Esophagus muscularis mucosa (tissue), 4 donors: Measurements from ENCODE around the gene SLC7A8. TPM values are rescaled to one million over a fixed set of nuclear protein-coding genes. Genes with fewer than 3 reads are reported as not detected.
A peak's percentile ranks its signal among the peaks of the same experiment; 100 is the strongest.

Experiments
- DNase-seq: peaks from one replicate; pipeline ENCODE4 v3.0.0-alpha.2; 2017; ENCODE audit errors: extremely low spot score
- H3K27ac ChIP-seq, 4 donors: fragments of 200-600 bp; sonication (generic); replicated peaks in 1 of 4; 1 replicate in 3 of 4; 2 replicates in 1 of 4; pipeline ENCODE4 v1.5.1; 2016 to 2019; ENCODE audit warnings: mild to moderate bottlenecking in 1 of 4
- H3K27me3 ChIP-seq, 4 donors: fragments of 200-600 bp; sonication (generic); one replicate each; pipeline versions ENCODE4 v1.5.1 to v1.6.0; 2016 to 2019
- H3K36me3 ChIP-seq, 4 donors: fragments of 200-600 bp; sonication (generic); one replicate each; pipeline ENCODE4 v1.5.1; 2016 to 2019
- H3K4me1 ChIP-seq, 4 donors: fragments of 200-600 bp; sonication (generic); one replicate each; pipeline ENCODE4 v1.5.1; 2016 to 2019
- H3K4me3 ChIP-seq, 4 donors: fragments of 200-600 bp; sonication (generic); 1 replicate in 2 of 4; 2 replicates in 2 of 4; pipeline ENCODE4 v1.5.1; 2016 to 2019; ENCODE audit warnings: mild to moderate bottlenecking in 4 of 4, moderate library complexity in 1 of 4
- H3K9me3 ChIP-seq, 4 donors: fragments of 200-600 bp; sonication (generic); 1 replicate in 3 of 4; 2 replicates in 1 of 4; pipeline ENCODE4 v1.5.1; 2016 to 2019
- CTCF ChIP-seq, 3 experiments: fragments of 200-600 bp in 2 of 3; fragments of 450-650 bp in 1 of 3; sonication (generic) in 2 of 3; IDR thresholded peaks; one replicate each; pipeline ENCODE4 v1.5.1; 2017 to 2019; ENCODE audit warnings: antibody characterized with exemption in 3 of 3, mild to moderate bottlenecking in 2 of 3, moderate library complexity in 1 of 3
- EP300 ChIP-seq: sonication (generic); formaldehyde crosslinking; IDR thresholded peaks from one replicate; pipeline ENCODE4 v1.6.1; 2017; ENCODE audit warnings: antibody characterized with exemption
- POLR2A ChIP-seq: fragments of 450-650 bp; IDR thresholded peaks from one replicate; pipeline ENCODE4 v1.6.1; 2017; ENCODE audit warnings: antibody characterized with exemption, moderate library complexity, mild to moderate bottlenecking, low read depth
- POLR2AphosphoS5 ChIP-seq, 2 donors: sonication (generic); formaldehyde crosslinking; IDR thresholded peaks; one replicate each; pipeline ENCODE4 v1.6.1; 2017; ENCODE audit warnings: antibody characterized with exemption in 2 of 2
- WGBS: methylation state at CpG from one replicate; pipeline ENCODE4 v1.1.5; 2018; 5-methylcytosine and 5-hydroxymethylcytosine counted together
- intact Hi-C: fragments of 100-400 bp; cut with DNase I; formaldehyde crosslinking; loops from one replicate; pipeline ENCODE4 v1.15.1; 2023
- total RNA-seq, 4 donors: library from RNA; depleted of rRNA; stranded (reverse); fragments of >200 nt; gene quantifications; one replicate each; pipeline versions ENCODE4 v1.1.0 to v1.2.1, GENCODE V29; 2016

SLC7A8 gene
- total RNA-seq, 4 donors from 2014 or later: 19.5 to 48.3 (median 32.5) TPM

- H3K36me3 ChIP-seq: peaks cover 0 to 7% (median 2%) of the 10 kb centered on the region in 4 donors
- 38% methylated on average over 3 of the region's 3 CpGs for WGBS
- DNase-seq: no peak
- intact Hi-C loops: no loop called here
- H3K27ac ChIP-seq: peak overlapping the region in 1 of 4 donors; percentile 74
- H3K4me1 ChIP-seq: peaks cover 22 to 58% (median 55%) of the 10 kb centered on the region in 4 donors
- TF ChIP-seq CTCF (IDR thresholded peaks at IDR 0.05) (no peak), POLR2AphosphoS5 (IDR thresholded peaks at IDR 0.05) (no peak), EP300 (no peak), POLR2A (no peak)
- no peaks in the 10 kb centered on the region for H3K9me3 ChIP-seq
- no peaks in the 10 kb centered on the region for H3K27me3 ChIP-seq
- H3K4me3 ChIP-seq: no peak overlapping the region
These were observed 10.9 kb downstream of the SLC7A8 start for GRCh38 chr14:23172574-23172973.

GRCh38 chr14:23172096-23172495 lies 11.4 kb downstream of the SLC7A8 start:
- no peak overlapping the region for H3K27ac ChIP-seq
- no peak overlapping the region for H3K4me3 ChIP-seq
- intact Hi-C loops: no loop called here
- H3K27me3 ChIP-seq: no peaks in the 10 kb centered on the region
- no peak for TF ChIP-seq EP300
- TF ChIP-seq POLR2A: no peak
- no peak for TF ChIP-seq POLR2AphosphoS5 (IDR thresholded peaks at IDR 0.05)
- no peak for TF ChIP-seq CTCF (IDR thresholded peaks at IDR 0.05)
- no peaks in the 10 kb centered on the region for H3K9me3 ChIP-seq
- DNase-seq: no peak
- 100% methylated on average over 5 of the region's 5 CpGs for WGBS
- peaks cover 22 to 58% (median 53%) of the 10 kb centered on the region in 4 donors for H3K4me1 ChIP-seq
- peaks cover 0 to 7% (median 4%) of the 10 kb centered on the region in 4 donors for H3K36me3 ChIP-seq

GRCh38 chr14:23171222-23171975 lies 12.1 kb downstream of the SLC7A8 start:
- WGBS: 82% methylated on average over 8 of the region's 8 CpGs

GRCh38 chr14:23169622-23170021 lies 13.8 kb downstream of the SLC7A8 start:
- peaks cover 21 to 41% (median 32%) of the 10 kb centered on the region in 4 donors for H3K4me1 ChIP-seq
- H3K9me3 ChIP-seq: no peaks in the 10 kb centered on the region
- peaks cover 6 to 32% (median 26%) of the 10 kb centered on the region in 4 donors for H3K36me3 ChIP-seq
- TF ChIP-seq POLR2A (no peak), POLR2AphosphoS5 (IDR thresholded peaks at IDR 0.05) (no peak)
- no peaks in the 10 kb centered on the region for H3K27me3 ChIP-seq
- H3K4me3 ChIP-seq: no peak overlapping the region
- intact Hi-C loops: no loop called here
- WGBS: 98% methylated on average over 6 of the region's 6 CpGs
- DNase-seq: no peak
- H3K27ac ChIP-seq: no peak overlapping the region

More at GRCh38 chr14:23171222-23171975, 12.1 kb downstream of the SLC7A8 start:
- peaks cover 0 to 14% (median 10%) of the 10 kb centered on the region in 4 donors for H3K36me3 ChIP-seq
- H3K27ac ChIP-seq: no peak overlapping the region
- H3K9me3 ChIP-seq: no peaks in the 10 kb centered on the region
- no peak for DNase-seq
- H3K27me3 ChIP-seq: no peaks in the 10 kb centered on the region
- intact Hi-C loops: no loop called here
- H3K4me1 ChIP-seq: peaks cover 22 to 59% (median 49%) of the 10 kb centered on the region in 4 donors
- TF ChIP-seq CTCF (IDR thresholded peaks at IDR 0.05) (no peak), POLR2AphosphoS5 (IDR thresholded peaks at IDR 0.05) (no peak), EP300 (no peak), POLR2A (no peak)
- no peak overlapping the region for H3K4me3 ChIP-seq

- no peaks in the 10 kb centered on the region for H3K9me3 ChIP-seq
- H3K27me3 ChIP-seq: no peaks in the 10 kb centered on the region
- TF ChIP-seq CTCF (IDR thresholded peaks at IDR 0.05) (no peak), POLR2A (no peak), POLR2AphosphoS5 (IDR thresholded peaks at IDR 0.05) (peak; percentile 14 to 68), EP300 (peak; percentile 38)
- WGBS: 25% methylated on average over 2 of the region's 2 CpGs
- intact Hi-C loops: no loop called here
- H3K4me3 ChIP-seq: no peak overlapping the region
- peaks cover 6 to 46% (median 37%) of the 10 kb centered on the region in 4 donors for H3K36me3 ChIP-seq
- peaks cover 10 to 27% (median 21%) of the 10 kb centered on the region in 4 donors for H3K4me1 ChIP-seq
- DNase-seq: no peak
- H3K27ac ChIP-seq: peak overlapping the region in 3 of 4 donors; percentile 56 to 70 (median 61)
These were observed 15.2 kb downstream of the SLC7A8 start for GRCh38 chr14:23168246-23168645.
